ENCODE measurements around the gene CCRL2.
"Not testable (repeated sequence)": the region's sequence is repeated elsewhere in the genome, so short reads cannot be mapped to it uniquely, and the experiment has no call there.

Gene CCRL2

DNA sequence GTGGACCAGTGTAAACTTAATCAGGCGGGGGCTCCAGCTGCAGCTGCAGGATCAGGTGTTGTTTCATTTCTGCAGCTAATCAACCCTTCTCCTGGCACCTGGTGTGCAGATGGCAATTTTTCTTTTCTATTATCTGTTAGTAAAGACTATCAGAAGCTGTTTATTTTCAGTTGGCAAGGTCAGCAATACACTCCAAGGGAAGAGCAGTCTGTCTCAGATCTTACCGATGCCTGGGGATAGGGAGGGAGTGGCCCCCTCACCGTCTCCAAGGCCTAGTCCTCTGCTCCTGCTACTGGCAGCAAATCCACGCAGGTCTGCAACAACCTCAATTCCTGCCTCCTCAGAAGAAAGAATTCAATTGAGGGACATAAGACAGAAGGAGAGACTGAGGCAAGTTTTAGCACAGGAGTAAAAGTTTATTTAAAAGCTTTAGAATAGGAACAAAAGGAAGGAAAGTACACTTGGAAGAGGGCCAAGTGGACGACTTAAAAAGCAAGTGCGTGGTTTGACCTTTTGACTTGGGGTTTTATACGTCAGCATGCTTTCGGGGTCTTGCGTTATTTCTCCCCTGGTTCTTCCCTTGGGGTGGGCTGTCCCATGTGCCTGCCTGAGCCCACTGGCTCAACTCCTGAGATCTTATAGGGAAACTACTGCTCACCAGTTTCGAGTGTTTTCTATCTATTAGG, 9.2 kb downstream of the CCRL2 start:
- Histone ChIP-seq H3K4me3 (ENCODE audit: low read length in 2 of 2) (no peak overlapping the region), H3K27me3 (ENCODE audit: control insufficient read depth in 1 of 2, insufficient read depth in 2 of 2, low read length in 2 of 2) (no peaks in the 10 kb centered on the region), H3K4me1 (ENCODE audit: control insufficient read depth, insufficient read depth, low read length) (no peaks in the 10 kb centered on the region), H3K9ac (ENCODE audit: low read length in 2 of 2) (no peak overlapping the region), H3K36me3 (ENCODE audit: control insufficient read depth in 2 of 2, insufficient read depth in 2 of 2, low read length in 2 of 2) (no peaks in the 10 kb centered on the region), H3K9me3 (ENCODE audit: control insufficient read depth in 2 of 2, low read length in 2 of 2) (no peaks in the 10 kb centered on the region), H3K27ac (ENCODE audit: low read length) (no peak overlapping the region)

DNA sequence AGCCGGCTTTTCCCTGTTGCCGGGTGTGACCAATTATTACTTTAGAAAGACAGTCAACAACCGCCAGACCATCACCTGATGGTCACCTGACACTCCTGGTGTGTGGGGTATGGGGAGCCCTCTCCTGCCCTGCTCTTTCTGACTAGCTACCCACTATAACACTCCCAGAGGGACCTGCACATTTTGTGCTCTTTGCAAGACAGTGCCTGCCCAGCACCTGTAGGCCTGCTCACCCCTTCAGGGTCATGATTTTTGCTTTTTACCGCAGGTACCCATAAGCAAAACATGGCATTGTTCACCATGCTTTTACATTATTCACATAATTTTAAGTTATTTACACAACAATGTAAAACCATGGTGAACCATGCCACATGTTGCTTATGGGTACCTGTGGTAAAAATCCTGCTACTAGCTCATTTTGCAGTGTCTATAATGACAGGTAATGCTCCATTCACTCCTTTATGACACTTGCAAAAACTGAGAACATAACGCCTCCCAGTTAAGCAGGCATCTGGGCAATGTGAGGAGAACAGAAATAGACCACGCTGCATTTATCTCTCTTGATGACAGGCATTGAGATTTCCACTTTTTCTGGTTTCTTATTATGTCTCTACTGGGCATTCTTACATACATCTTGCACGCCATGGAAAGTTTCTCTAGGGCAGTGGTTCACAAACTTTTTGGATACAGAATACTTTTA, 9.9 kb downstream of the CCRL2 start:
- H3K27ac ChIP-seq (ENCODE audit: low read length): no peak overlapping the region
- no peak overlapping the region for H3K4me3 ChIP-seq (ENCODE audit: low read length in 2 of 2)
- no peak overlapping the region for H3K9ac ChIP-seq (ENCODE audit: low read length in 2 of 2)
- no peaks in the 10 kb centered on the region for H3K27me3 ChIP-seq (ENCODE audit: control insufficient read depth in 1 of 2, insufficient read depth in 2 of 2, low read length in 2 of 2)
- H3K4me1 ChIP-seq (ENCODE audit: control insufficient read depth, insufficient read depth, low read length): no peaks in the 10 kb centered on the region
- H3K9me3 ChIP-seq (ENCODE audit: control insufficient read depth in 2 of 2, low read length in 2 of 2): no peaks in the 10 kb centered on the region
- no peaks in the 10 kb centered on the region for H3K36me3 ChIP-seq (ENCODE audit: control insufficient read depth in 2 of 2, insufficient read depth in 2 of 2, low read length in 2 of 2)

DNA sequence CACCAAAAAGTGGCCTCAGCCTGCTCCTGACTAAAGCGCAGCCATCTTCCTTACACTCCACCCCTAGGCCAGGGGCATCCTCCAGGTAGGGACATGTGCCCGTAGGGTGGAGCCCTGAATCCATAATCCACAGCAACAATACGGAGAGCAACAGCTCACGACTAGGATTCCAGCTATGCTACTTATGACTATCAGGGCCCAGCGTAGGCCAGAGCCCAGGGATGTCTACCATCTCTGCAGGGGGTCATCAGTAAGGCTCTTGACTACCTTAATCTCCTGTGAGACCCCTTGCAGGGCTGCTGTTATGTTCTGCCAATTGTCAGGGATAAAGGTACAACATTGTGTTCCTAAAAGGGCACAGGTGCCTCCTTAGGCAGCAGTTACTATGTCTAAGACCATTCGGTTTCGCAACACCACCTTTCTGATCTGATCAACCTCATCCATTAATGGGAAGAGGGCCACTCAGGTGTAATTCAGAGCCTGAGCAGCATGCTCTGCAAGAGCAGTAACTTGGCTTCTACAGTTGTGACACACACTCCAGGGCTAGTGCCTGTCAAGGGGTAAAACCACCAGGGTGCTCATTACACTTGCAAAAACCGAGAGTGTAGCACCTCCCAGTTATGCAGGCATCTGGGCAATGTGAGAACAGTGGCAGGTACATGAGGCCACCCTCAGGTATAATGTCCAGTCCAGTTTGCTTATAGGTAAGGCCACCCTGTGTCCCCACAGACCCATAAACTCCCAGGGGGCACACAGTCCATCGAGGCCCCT, 11.0 kb downstream of the CCRL2 start:
- Histone ChIP-seq H3K9ac (ENCODE audit: low read length in 2 of 2) (no peak overlapping the region), H3K36me3 (ENCODE audit: control insufficient read depth in 2 of 2, insufficient read depth in 2 of 2, low read length in 2 of 2) (no peaks in the 10 kb centered on the region), H3K27ac (ENCODE audit: low read length) (no peak overlapping the region), H3K4me1 (ENCODE audit: control insufficient read depth, insufficient read depth, low read length) (no peaks in the 10 kb centered on the region), H3K4me3 (ENCODE audit: low read length in 2 of 2) (no peak overlapping the region), H3K9me3 (ENCODE audit: control insufficient read depth in 2 of 2, low read length in 2 of 2) (no peaks in the 10 kb centered on the region), H3K27me3 (ENCODE audit: control insufficient read depth in 1 of 2, insufficient read depth in 2 of 2, low read length in 2 of 2) (no peaks in the 10 kb centered on the region)

DNA sequence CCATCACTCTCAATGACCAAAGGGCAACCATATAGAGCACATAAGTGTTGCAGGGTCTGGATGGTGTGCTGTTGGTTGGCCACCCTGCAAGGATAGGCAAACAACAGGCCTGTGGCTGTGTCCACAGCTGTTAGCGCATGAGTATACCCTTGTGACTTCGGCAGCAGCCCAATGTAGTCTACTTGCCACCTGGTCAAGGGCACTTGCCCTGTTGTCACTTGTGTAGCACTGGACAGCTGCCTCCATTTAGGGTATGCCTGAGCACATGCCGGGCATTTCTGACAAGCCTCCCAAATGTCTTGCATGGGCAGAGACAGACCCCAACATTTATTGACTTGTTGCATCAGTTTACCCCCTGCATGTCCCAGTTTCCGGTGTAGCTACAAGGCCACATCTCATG, 12.8 kb downstream of the CCRL2 start:
- no peaks in the 10 kb centered on the region for H3K36me3 ChIP-seq (ENCODE audit: control insufficient read depth in 2 of 2, insufficient read depth in 2 of 2, low read length in 2 of 2)
- H3K9ac ChIP-seq (ENCODE audit: low read length in 2 of 2): no peak overlapping the region
- no peaks in the 10 kb centered on the region for H3K9me3 ChIP-seq (ENCODE audit: control insufficient read depth in 2 of 2, low read length in 2 of 2)
- H3K4me3 ChIP-seq (ENCODE audit: low read length in 2 of 2): no peak overlapping the region
- H3K4me1 ChIP-seq (ENCODE audit: control insufficient read depth, insufficient read depth, low read length): no peaks in the 10 kb centered on the region
- no peak overlapping the region for H3K27ac ChIP-seq (ENCODE audit: low read length)
- no peaks in the 10 kb centered on the region for H3K27me3 ChIP-seq (ENCODE audit: control insufficient read depth in 1 of 2, insufficient read depth in 2 of 2, low read length in 2 of 2)

DNA sequence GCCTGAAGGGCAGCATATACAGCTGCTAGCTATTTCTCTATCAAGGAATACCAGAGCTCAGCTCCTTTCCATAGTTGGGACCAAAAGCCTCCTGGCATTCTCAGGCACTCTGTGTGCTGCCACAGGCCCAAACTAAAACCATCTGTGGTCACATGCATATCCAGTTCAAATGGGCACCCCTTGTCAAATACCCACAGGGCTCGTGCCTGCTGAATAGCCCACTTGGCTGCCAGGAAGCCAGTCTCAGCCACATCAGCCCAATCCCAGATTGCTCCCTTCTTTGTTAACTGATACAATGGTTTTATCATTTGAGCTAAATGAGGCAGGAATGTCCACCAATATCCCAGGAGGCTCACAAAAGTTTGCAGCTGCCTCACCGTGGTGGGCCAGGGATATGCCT, 13.9 kb downstream of the CCRL2 start:
- H3K27me3 ChIP-seq (ENCODE audit: control insufficient read depth in 1 of 2, insufficient read depth in 2 of 2, low read length in 2 of 2): no peaks in the 10 kb centered on the region
- H3K4me1 ChIP-seq (ENCODE audit: control insufficient read depth, insufficient read depth, low read length): no peaks in the 10 kb centered on the region
- H3K9me3 ChIP-seq (ENCODE audit: control insufficient read depth in 2 of 2, low read length in 2 of 2): no peaks in the 10 kb centered on the region
- no peak overlapping the region for H3K27ac ChIP-seq (ENCODE audit: low read length)
- no peak overlapping the region for H3K9ac ChIP-seq (ENCODE audit: low read length in 2 of 2)
- no peaks in the 10 kb centered on the region for H3K36me3 ChIP-seq (ENCODE audit: control insufficient read depth in 2 of 2, insufficient read depth in 2 of 2, low read length in 2 of 2)
- H3K4me3 ChIP-seq (ENCODE audit: low read length in 2 of 2): no peak overlapping the region

DNA sequence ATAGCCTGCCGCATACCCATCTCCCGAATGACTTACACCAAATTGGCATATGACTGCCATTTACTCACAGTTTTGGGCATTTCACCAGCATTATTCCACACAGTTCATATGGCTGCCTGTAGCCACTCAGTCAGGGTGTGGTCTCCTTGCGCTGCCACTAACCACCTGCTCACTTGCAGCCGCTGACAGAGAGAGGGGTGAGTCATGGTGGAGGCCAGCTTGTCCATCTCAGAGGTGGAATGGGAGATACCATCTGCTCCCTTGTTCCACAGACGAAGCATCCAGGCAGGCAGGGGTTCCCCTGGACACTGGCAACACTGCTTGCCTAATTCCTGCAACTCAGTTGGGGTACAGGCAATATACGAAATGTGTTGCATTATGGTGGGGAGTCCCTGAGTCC, 15.6 kb downstream of the CCRL2 start:
- no peaks in the 10 kb centered on the region for H3K9me3 ChIP-seq (ENCODE audit: control insufficient read depth in 2 of 2, low read length in 2 of 2)
- H3K9ac ChIP-seq (ENCODE audit: low read length in 2 of 2): no peak overlapping the region
- no peaks in the 10 kb centered on the region for H3K4me1 ChIP-seq (ENCODE audit: control insufficient read depth, insufficient read depth, low read length)
- H3K27me3 ChIP-seq (ENCODE audit: control insufficient read depth in 1 of 2, insufficient read depth in 2 of 2, low read length in 2 of 2): no peaks in the 10 kb centered on the region
- no peak overlapping the region for H3K27ac ChIP-seq (ENCODE audit: low read length)
- H3K36me3 ChIP-seq (ENCODE audit: control insufficient read depth in 2 of 2, insufficient read depth in 2 of 2, low read length in 2 of 2): no peaks in the 10 kb centered on the region
- no peak overlapping the region for H3K4me3 ChIP-seq (ENCODE audit: low read length in 2 of 2)

DNA sequence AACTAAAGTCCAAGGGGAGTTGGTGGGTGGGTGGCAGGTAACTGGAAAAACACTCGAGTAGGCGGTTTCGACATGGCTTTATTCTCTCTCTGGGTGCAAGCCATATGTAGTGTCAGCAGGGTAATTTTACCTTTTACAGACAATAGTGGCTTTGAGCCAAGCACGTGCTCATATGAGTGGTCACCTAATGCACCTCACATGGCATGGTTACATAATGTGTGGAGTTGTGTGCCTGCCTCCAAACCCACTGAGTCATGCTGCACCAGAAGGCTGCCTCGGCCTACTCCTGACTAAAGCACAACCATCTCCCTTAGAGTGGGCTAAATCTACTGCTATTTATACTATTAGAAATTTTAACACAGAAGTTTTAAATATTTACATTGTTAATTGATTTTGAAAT, 16.5 kb downstream of the CCRL2 start:
- H3K4me1 ChIP-seq (ENCODE audit: control insufficient read depth, insufficient read depth, low read length): no peaks in the 10 kb centered on the region
- no peak overlapping the region for H3K4me3 ChIP-seq (ENCODE audit: low read length in 2 of 2)

DNA sequence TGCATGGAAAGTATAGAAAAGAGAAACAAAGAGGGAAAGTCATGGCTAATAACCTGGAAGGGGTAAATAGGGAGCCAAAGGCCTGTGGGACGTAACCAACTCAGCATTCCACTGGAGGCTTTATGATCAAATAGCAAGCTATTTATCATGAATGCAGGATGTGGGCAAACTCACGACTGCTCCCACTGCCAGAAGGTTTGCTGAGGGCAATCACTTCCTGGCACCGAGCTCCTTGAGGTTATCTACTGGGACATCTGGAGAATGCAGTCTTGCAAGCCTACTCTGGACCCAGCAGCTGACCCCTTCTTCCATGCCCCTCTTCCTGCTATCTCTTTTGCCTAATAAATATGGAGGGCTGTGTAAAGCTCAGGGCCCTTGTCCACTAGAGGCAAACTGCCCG, 19.4 kb downstream of the CCRL2 start:
- not testable (repeated sequence) for H3K27ac ChIP-seq (ENCODE audit: low read length); H3K36me3 ChIP-seq (ENCODE audit: control insufficient read depth in 2 of 2, insufficient read depth in 2 of 2, low read length in 2 of 2); H3K27me3 ChIP-seq (ENCODE audit: control insufficient read depth in 1 of 2, insufficient read depth in 2 of 2, low read length in 2 of 2)

More for the DNA sequence above, 16.5 kb downstream of the CCRL2 start:
- Histone ChIP-seq H3K9me3 (ENCODE audit: control insufficient read depth in 2 of 2, low read length in 2 of 2) (no peaks in the 10 kb centered on the region), H3K27me3 (ENCODE audit: control insufficient read depth in 1 of 2, insufficient read depth in 2 of 2, low read length in 2 of 2) (no peaks in the 10 kb centered on the region), H3K27ac (ENCODE audit: low read length) (no peak overlapping the region), H3K9ac (ENCODE audit: low read length in 2 of 2) (no peak overlapping the region), H3K36me3 (ENCODE audit: control insufficient read depth in 2 of 2, insufficient read depth in 2 of 2, low read length in 2 of 2) (no peaks in the 10 kb centered on the region)

DNA sequence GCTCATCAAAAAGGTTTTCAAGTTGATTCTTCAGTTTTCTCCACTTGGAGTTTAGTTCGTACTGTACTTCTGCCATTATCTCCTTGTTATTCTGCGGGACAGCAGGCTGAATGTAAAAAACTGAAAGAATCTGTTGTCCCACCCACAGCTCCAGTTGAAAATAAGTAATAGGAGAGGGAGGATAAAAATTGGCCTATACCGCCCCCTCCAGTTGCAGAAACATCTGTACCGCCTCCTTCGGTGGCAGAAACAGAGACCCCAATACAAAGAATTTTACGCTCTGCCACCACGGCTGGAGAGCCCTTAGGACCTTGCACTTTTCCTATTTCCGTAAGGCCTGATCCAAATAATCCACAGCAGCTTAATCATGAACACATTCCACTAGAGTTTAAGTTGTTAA, 20.3 kb downstream of the CCRL2 start:
- not testable (repeated sequence) for H3K27me3 ChIP-seq (ENCODE audit: control insufficient read depth in 1 of 2, insufficient read depth in 2 of 2, low read length in 2 of 2); H3K9me3 ChIP-seq (ENCODE audit: control insufficient read depth in 2 of 2, low read length in 2 of 2); H3K36me3 ChIP-seq (ENCODE audit: control insufficient read depth in 2 of 2, insufficient read depth in 2 of 2, low read length in 2 of 2); H3K4me1 ChIP-seq (ENCODE audit: control insufficient read depth, insufficient read depth, low read length); H3K4me3 ChIP-seq (ENCODE audit: low read length in 2 of 2); H3K9ac ChIP-seq (ENCODE audit: low read length in 2 of 2); H3K27ac ChIP-seq (ENCODE audit: low read length)

More for the DNA sequence above, 19.4 kb downstream of the CCRL2 start:
- H3K4me3 ChIP-seq (ENCODE audit: low read length in 2 of 2); H3K9ac ChIP-seq (ENCODE audit: low read length in 2 of 2); H3K4me1 ChIP-seq (ENCODE audit: control insufficient read depth, insufficient read depth, low read length); H3K9me3 ChIP-seq (ENCODE audit: control insufficient read depth in 2 of 2, low read length in 2 of 2): not testable (repeated sequence)

DNA sequence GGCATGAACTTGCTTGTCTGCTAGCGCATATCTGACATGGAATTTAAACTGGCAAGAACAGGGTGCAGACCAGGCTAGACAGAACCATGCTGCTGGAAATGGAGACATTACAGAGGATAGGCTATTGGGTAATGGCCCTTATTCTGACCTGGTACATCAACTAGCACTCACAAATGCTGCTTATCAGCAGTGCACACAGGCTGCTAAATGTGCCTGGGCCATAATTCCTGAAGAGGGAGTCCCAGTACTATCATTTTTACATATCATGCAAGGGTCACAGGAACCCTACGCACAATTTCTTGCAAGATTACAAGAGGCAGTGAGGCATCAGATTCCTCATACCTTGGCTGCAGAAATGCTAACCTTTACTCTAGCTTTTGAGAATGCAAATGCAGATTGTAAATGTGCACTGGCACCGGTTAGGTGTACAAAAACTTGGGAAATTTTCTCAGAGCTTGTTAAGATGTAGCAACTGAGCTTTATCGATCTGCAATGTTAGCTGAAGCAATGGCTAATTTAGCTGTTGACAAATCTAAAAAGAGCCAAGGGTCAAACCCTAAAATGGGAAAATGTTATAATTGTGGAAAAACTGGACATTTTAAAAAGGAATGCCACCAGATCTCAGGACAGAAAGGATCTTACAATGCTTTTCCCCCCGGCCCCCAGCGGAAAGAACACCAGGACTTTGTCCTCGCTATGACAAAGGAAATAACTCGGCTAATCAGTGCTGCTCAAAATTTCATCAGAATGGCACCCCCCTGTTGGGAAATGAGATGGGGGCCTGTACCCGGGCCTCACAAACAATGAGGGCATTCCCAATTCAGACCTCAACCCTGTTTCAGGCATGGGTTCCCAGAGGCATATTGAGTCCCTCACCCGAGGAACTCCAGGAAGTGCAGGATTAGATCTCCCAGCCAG, 21.1 kb downstream of the CCRL2 start:
- no peak overlapping the region for H3K9ac ChIP-seq (ENCODE audit: low read length in 2 of 2)
- no peaks in the 10 kb centered on the region for H3K27me3 ChIP-seq (ENCODE audit: control insufficient read depth in 1 of 2, insufficient read depth in 2 of 2, low read length in 2 of 2)
- H3K27ac ChIP-seq (ENCODE audit: low read length): no peak overlapping the region

More for the DNA sequence above, 21.1 kb downstream of the CCRL2 start:
- H3K4me1 ChIP-seq (ENCODE audit: control insufficient read depth, insufficient read depth, low read length): no peaks in the 10 kb centered on the region
- no peak overlapping the region for H3K4me3 ChIP-seq (ENCODE audit: low read length in 2 of 2)
- H3K9me3 ChIP-seq (ENCODE audit: control insufficient read depth in 2 of 2, low read length in 2 of 2): no peaks in the 10 kb centered on the region
- no peaks in the 10 kb centered on the region for H3K36me3 ChIP-seq (ENCODE audit: control insufficient read depth in 2 of 2, insufficient read depth in 2 of 2, low read length in 2 of 2)

All from stomach smooth muscle (tissue), 2 donors.